ENCODE measurements around the gene PRKAR1A. TPM values are rescaled to one million over a fixed set of nuclear protein-coding genes. Genes with fewer than 3 reads are reported as not detected.

PRKAR1A gene
- total RNA-seq, 1 donor from 2014 or later, result 226 TPM

- DNase-seq (ENCODE audit: low read depth) (no peak), FAIRE-seq (no peak)
- Histone ChIP-seq H3K36me3 (ENCODE audit: control insufficient read depth, insufficient read depth, low read length) (peaks cover 20% of the 10 kb centered on the region), H3K27me3 (ENCODE audit: control insufficient read depth, insufficient read depth, low read length) (no peaks in the 10 kb centered on the region), H3K4me3 (ENCODE audit: low read depth, low read length) (no peak overlapping the region)
- TF ChIP-seq CTCF (IDR thresholded peaks at IDR 0.05; ENCODE audit: insufficient read depth, low read length, severe bottlenecking), result no peak
Observed at GRCh38 chr17:68519911-68520310, 7.7 kb downstream of the PRKAR1A start.

- DNase-seq (ENCODE audit: low read depth) (no peak), FAIRE-seq (no peak)
- no peak for TF ChIP-seq CTCF (IDR thresholded peaks at IDR 0.05; ENCODE audit: insufficient read depth, low read length, severe bottlenecking)
- Histone ChIP-seq H3K4me3 (ENCODE audit: low read depth, low read length) (no peak overlapping the region), H3K27me3 (ENCODE audit: control insufficient read depth, insufficient read depth, low read length) (no peaks in the 10 kb centered on the region), H3K36me3 (ENCODE audit: control insufficient read depth, insufficient read depth, low read length) (peaks cover 23% of the 10 kb centered on the region)
Observed at GRCh38 chr17:68522266-68522665, 10.0 kb downstream of the PRKAR1A start.

- peaks cover 19% of the 10 kb centered on the region for H3K36me3 ChIP-seq (ENCODE audit: control insufficient read depth, insufficient read depth, low read length)
- H3K27me3 ChIP-seq (ENCODE audit: control insufficient read depth, insufficient read depth, low read length), result no peaks in the 10 kb centered on the region
- FAIRE-seq (no peak), DNase-seq (ENCODE audit: low read depth) (no peak)
- H3K4me3 ChIP-seq (ENCODE audit: low read depth, low read length), result no peak overlapping the region
- TF ChIP-seq CTCF (IDR thresholded peaks at IDR 0.05; ENCODE audit: insufficient read depth, low read length, severe bottlenecking), result no peak
Observed at GRCh38 chr17:68526548-68526947, 14.3 kb downstream of the PRKAR1A start.

GRCh38 chr17:68527314-68527713 lies 15.1 kb downstream of the PRKAR1A start:
- H3K27me3 ChIP-seq (ENCODE audit: control insufficient read depth, insufficient read depth, low read length), result no peaks in the 10 kb centered on the region
- no peak for DNase-seq (ENCODE audit: low read depth)
- H3K36me3 ChIP-seq (ENCODE audit: control insufficient read depth, insufficient read depth, low read length), result peaks cover 19% of the 10 kb centered on the region
- no peak for FAIRE-seq
- no peak for TF ChIP-seq CTCF (IDR thresholded peaks at IDR 0.05; ENCODE audit: insufficient read depth, low read length, severe bottlenecking)
- H3K4me3 ChIP-seq (ENCODE audit: low read depth, low read length), result no peak overlapping the region

- FAIRE-seq (no peak), DNase-seq (ENCODE audit: low read depth) (no peak)
- no peak for TF ChIP-seq CTCF (IDR thresholded peaks at IDR 0.05; ENCODE audit: insufficient read depth, low read length, severe bottlenecking)
- H3K4me3 ChIP-seq (ENCODE audit: low read depth, low read length), result no peak overlapping the region
- peaks cover 5% of the 10 kb centered on the region for H3K36me3 ChIP-seq (ENCODE audit: control insufficient read depth, insufficient read depth, low read length)
- no peaks in the 10 kb centered on the region for H3K27me3 ChIP-seq (ENCODE audit: control insufficient read depth, insufficient read depth, low read length)
Observed at GRCh38 chr17:68531252-68531651, 19.0 kb downstream of the PRKAR1A start.

- H3K27me3 ChIP-seq (ENCODE audit: control insufficient read depth, insufficient read depth, low read length), result no peaks in the 10 kb centered on the region
- no peak overlapping the region for H3K4me3 ChIP-seq (ENCODE audit: low read depth, low read length)
- DNase-seq (ENCODE audit: low read depth) (no peak), FAIRE-seq (no peak)
- TF ChIP-seq CTCF (IDR thresholded peaks at IDR 0.05; ENCODE audit: insufficient read depth, low read length, severe bottlenecking), result no peak
- H3K36me3 ChIP-seq (ENCODE audit: control insufficient read depth, insufficient read depth, low read length), result peaks cover 6% of the 10 kb centered on the region
Observed at GRCh38 chr17:68532826-68533225, 20.6 kb downstream of the PRKAR1A start.
